Measurements from ENCODE around the gene ATF7IP2. TPM values are rescaled to one million over a fixed set of nuclear protein-coding genes. Genes with fewer than 3 reads are reported as not detected.

The ATF7IP2 gene
- total RNA-seq, 1 donor from 2014 or later = 4.8 TPM

DNA sequence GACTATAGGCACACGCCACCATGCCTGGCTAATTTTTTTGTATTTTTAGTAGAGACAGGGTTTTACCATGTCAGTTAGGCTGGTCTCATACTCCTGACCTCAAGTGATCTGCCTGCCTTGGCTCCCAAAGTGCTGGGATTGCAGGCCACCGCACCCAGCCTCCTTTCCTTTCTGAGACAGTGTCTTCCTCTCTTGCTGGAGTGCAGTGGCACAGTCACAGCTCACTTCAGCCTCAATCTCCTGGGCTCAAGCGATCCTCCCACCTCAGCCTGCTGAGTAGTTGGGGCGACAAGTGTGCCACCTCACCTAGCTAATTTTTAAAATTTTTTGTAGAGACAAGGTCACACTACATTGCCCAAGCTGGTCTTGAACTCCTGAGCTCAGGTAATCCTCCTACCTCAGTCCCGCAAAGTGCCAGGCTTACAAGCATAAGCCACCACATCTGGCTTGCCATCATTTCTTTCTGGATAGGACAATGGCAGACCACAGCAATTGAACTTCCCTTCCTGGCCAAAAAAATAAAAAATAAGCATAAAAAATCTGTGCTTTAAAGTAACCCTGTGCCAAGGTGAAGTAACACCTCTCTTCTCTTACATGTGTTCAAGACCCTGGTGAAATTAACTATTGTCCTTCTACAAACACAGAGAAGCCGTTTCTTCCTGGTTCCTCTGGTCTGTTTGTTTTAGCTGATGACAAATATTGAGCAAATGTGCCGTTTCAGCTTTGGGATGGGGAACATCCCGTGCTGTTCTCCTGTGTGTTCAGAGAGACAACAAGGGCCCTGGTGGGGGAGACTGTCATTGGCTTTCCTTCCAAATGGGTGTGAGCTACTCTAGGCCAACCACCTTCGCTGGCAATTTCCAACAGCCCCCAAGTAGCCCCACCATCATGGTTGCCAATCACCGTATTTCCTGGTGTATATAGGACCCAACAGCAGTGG, 134.3 kb downstream of the ATF7IP2 start:
- H3K9me3 Mint-ChIP-seq (ENCODE audit: low read depth) = no peaks in the 10 kb centered on the region
- no peak overlapping the region for H3K27ac Mint-ChIP-seq (ENCODE audit: unreplicated experiment)

DNA sequence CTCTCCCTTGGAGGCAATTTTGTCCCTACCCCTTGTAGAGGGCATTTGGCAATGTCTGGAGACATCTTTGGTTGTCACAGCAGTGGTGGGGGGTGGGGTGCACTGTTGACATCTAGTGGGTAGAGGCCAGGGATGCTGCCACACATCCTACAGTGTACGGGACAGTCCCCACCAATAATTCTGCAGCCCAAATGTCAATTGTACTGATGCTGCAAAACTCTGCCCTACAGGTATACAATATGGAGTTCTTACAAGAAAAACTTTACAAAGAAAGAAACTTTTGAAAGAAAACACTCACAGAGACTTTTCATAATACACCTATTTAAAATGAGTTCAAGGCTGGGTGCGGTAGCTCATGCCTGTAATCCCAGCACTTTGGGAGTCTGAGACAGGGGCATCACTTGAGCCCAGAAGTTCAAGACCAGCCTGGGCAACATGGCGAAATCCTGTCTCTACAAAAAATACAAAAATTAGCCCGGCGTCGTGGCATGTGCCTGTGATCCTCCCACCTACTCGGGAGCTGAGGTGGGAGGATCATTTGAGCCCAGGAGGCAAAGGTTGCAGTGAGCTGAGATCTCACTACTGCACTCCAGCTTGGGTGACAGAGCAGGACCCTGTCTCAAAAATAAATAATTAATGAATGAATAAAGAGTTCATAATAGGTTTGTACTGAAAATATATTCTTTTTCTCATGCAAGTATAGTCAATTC, 135.2 kb downstream of the ATF7IP2 start:
- Mint-ChIP-seq H3K4me1 (ENCODE audit: low read depth) (no peaks in the 10 kb centered on the region), H3K9me3 (ENCODE audit: low read depth) (no peaks in the 10 kb centered on the region), H3K27me3 (ENCODE audit: low read depth) (no peaks in the 10 kb centered on the region), H3K27ac (ENCODE audit: unreplicated experiment) (no peak overlapping the region), H3K36me3 (ENCODE audit: low read depth) (no peaks in the 10 kb centered on the region), H3K4me3 (ENCODE audit: unreplicated experiment) (no peak overlapping the region)
- TF ChIP-seq, protein P1, sequence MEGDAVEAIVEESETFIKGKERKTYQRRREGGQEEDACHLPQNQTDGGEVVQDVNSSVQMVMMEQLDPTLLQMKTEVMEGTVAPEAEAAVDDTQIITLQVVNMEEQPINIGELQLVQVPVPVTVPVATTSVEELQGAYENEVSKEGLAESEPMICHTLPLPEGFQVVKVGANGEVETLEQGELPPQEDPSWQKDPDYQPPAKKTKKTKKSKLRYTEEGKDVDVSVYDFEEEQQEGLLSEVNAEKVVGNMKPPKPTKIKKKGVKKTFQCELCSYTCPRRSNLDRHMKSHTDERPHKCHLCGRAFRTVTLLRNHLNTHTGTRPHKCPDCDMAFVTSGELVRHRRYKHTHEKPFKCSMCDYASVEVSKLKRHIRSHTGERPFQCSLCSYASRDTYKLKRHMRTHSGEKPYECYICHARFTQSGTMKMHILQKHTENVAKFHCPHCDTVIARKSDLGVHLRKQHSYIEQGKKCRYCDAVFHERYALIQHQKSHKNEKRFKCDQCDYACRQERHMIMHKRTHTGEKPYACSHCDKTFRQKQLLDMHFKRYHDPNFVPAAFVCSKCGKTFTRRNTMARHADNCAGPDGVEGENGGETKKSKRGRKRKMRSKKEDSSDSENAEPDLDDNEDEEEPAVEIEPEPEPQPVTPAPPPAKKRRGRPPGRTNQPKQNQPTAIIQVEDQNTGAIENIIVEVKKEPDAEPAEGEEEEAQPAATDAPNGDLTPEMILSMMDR (IDR thresholded peaks at IDR 0.05) = no peak
- DNase-seq (ENCODE audit: low spot score) = no peak

More for the DNA sequence above, 134.3 kb downstream of the ATF7IP2 start:
- H3K4me1 Mint-ChIP-seq (ENCODE audit: low read depth) = peaks cover 1% of the 10 kb centered on the region
- TF ChIP-seq, protein P1 (IDR thresholded peaks at IDR 0.05) = no peak
- no peak overlapping the region for H3K4me3 Mint-ChIP-seq (ENCODE audit: unreplicated experiment)
- H3K27me3 Mint-ChIP-seq (ENCODE audit: low read depth) = no peaks in the 10 kb centered on the region
- H3K36me3 Mint-ChIP-seq (ENCODE audit: low read depth) = no peaks in the 10 kb centered on the region
- no peak for DNase-seq (ENCODE audit: low spot score)

DNA sequence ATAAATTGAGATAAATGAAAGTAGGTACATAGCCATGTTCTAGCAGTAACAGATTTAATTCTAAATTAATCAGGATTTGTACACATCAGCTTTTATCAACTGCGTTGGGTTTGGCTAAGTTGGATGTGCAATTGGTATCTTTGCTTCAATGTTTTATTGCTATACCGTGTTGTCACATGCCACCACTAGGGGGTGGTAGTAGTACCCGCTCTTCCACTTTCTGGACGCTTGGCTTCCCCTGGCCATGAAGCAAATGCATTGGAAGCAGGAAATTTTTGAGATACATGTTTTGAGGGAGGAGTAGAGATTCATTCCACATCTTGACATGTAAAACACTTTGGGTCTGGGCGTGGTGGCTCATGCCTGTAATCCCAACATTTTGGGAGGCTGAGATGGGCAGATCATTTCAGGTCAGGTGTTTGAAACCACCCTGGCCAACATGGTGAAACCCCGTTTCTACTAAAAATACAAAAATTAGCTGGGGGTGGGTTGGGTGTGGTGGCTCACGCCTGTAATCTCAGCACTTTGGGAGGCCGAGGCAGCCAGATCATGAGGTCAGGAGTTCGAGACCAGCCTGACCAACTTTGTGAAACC, 135.9 kb downstream of the ATF7IP2 start:
- DNase-seq (ENCODE audit: low spot score) = no peak

DNA sequence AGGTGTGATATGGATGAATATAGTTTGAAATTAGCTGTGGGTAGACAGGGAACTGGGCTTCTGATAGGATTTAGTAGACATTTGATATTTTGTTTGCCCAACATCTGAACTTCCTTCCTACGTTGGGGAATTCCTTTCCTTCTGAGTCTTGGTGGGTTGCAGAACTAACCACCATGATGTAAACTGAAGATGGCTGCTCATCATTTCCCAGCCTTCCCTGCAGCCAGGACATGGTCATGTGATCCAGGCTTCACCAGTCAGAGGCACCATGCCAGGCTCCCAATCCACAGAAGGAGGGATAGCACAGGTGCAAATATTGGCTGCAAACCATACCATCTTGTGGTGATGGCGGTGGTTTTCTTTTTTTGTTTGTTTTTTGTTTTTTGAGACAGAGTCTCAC, 137.1 kb downstream of the ATF7IP2 start:
- H3K9me3 Mint-ChIP-seq (ENCODE audit: low read depth) = no peaks in the 10 kb centered on the region
- no peaks in the 10 kb centered on the region for H3K27me3 Mint-ChIP-seq (ENCODE audit: low read depth)
- H3K4me1 Mint-ChIP-seq (ENCODE audit: low read depth) = no peaks in the 10 kb centered on the region
- H3K27ac Mint-ChIP-seq (ENCODE audit: unreplicated experiment) = no peak overlapping the region
- H3K4me3 Mint-ChIP-seq (ENCODE audit: unreplicated experiment) = no peak overlapping the region
- H3K36me3 Mint-ChIP-seq (ENCODE audit: low read depth) = no peaks in the 10 kb centered on the region
- TF ChIP-seq, protein P1 (IDR thresholded peaks at IDR 0.05) = no peak
- no peak for DNase-seq (ENCODE audit: low spot score)

More for the DNA sequence above, 135.9 kb downstream of the ATF7IP2 start:
- no peaks in the 10 kb centered on the region for H3K36me3 Mint-ChIP-seq (ENCODE audit: low read depth)
- no peaks in the 10 kb centered on the region for H3K4me1 Mint-ChIP-seq (ENCODE audit: low read depth)
- no peak overlapping the region for H3K4me3 Mint-ChIP-seq (ENCODE audit: unreplicated experiment)
- H3K9me3 Mint-ChIP-seq (ENCODE audit: low read depth) = no peaks in the 10 kb centered on the region
- TF ChIP-seq, protein P1 (IDR thresholded peaks at IDR 0.05) = peak; percentile 87
- H3K27me3 Mint-ChIP-seq (ENCODE audit: low read depth) = no peaks in the 10 kb centered on the region
- no peak overlapping the region for H3K27ac Mint-ChIP-seq (ENCODE audit: unreplicated experiment)

DNA sequence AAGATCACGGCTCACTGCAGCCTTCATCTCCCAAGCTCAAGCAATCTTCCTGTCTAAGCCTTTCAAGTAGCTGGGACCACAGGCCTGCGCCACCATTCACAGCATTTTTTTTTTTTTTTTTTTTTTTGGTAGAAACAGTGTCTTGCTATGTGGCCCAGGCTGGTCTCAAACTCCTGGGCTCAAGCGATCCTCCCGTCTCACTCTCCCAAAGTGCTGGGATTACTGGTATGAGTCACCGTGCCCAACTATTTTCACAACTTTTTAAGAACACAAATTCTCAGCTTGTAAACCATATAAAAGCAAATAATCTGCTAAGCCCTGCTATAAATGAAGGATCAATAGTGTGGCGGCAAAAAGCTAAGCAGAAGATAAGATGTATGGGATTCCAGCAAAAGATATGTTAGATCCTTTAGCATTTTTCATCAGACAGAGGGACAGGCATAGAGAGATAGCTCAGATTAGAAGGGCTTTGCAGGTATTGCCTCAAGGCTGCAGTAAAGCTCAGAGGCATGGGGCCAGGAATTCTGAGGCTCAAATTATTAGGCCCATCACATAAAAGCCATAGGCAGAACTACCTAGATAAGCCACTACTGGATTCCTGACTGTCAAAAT, 139.5 kb downstream of the ATF7IP2 start:
- no peak overlapping the region for H3K4me3 Mint-ChIP-seq (ENCODE audit: unreplicated experiment)
- no peak overlapping the region for H3K27ac Mint-ChIP-seq (ENCODE audit: unreplicated experiment)
- no peaks in the 10 kb centered on the region for H3K9me3 Mint-ChIP-seq (ENCODE audit: low read depth)
- H3K36me3 Mint-ChIP-seq (ENCODE audit: low read depth) = peaks cover 2% of the 10 kb centered on the region
- no peak for DNase-seq (ENCODE audit: low spot score)
- no peaks in the 10 kb centered on the region for H3K4me1 Mint-ChIP-seq (ENCODE audit: low read depth)
- TF ChIP-seq, protein P1 (IDR thresholded peaks at IDR 0.05) = no peak
- H3K27me3 Mint-ChIP-seq (ENCODE audit: low read depth) = no peaks in the 10 kb centered on the region
